Measurements from ENCODE around the gene BCAM.
"Not testable (repeated sequence)": the region's sequence is repeated elsewhere in the genome, so short reads cannot be mapped to it uniquely, and the experiment has no call there.

The BCAM gene

GRCh38 chr19:44848812-44849447 is 40.0 kb downstream of the BCAM start:
- DNase-seq (ENCODE audit: low spot score) = no peak

DNA sequence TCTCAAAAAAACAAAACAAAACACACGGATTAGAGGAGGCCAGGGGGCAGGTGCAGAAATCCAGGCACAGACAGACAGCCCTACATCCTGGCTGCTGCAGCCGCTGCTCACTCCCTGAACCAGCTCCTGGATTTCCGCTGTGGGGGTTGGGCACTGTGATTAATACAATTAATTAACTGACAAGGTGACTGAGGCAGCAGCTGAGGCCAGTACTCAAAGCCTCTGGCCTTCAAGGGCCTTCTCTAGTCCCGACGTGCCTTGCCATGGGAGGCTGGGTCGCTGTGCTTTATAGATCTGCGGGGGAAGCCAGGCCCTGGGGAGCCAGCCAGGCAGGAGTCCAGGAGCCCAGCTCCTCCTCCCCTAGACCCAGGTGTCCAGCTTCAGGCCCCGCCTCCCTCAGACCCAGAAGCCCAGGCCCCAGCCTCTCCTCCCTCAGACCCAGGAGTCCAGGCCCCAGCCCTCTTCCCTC is 41.8 kb downstream of the BCAM start:
- no peak for DNase-seq (ENCODE audit: low spot score)

DNA sequence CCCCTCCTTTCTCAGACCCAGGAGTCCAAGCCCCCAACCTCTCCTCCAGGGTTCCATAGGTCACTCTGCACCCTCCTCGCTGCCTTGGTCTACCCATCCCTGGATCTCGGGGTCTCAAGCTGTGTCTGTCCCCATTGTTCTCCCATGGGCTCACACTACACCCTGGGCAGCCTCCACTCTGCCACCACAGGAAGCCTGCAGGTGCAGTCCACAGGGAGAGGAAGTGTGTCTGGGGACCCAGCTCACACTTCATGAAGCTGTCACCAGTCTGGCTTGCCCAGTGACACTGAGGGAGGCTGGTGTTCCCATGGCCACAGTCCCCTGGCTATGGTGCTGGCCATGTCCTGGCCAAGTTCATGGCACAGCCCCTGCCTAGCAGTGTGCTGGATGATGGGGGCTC is 42.5 kb downstream of the BCAM start:
- DNase-seq (ENCODE audit: low spot score) = no peak

DNA sequence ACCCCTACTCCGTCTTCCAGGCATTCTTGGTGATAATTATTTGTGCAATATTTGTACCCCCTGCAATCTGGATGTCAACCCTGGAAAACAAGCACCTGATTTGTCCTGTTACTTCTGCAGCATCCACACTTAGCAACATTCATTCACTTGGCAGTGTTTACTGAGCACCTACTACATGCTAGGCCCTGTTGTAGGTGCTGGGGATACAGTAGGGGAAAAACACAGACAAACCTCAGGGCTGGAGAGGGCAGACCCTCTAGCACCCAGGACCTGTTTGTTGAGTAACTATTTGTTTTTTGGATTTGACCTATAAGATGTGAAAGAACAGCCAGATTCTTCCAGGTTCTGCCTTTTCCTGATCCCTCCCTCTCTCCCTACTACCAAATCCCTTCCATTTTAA is 46.7 kb downstream of the BCAM start:
- no peak for DNase-seq (ENCODE audit: low spot score)

DNA sequence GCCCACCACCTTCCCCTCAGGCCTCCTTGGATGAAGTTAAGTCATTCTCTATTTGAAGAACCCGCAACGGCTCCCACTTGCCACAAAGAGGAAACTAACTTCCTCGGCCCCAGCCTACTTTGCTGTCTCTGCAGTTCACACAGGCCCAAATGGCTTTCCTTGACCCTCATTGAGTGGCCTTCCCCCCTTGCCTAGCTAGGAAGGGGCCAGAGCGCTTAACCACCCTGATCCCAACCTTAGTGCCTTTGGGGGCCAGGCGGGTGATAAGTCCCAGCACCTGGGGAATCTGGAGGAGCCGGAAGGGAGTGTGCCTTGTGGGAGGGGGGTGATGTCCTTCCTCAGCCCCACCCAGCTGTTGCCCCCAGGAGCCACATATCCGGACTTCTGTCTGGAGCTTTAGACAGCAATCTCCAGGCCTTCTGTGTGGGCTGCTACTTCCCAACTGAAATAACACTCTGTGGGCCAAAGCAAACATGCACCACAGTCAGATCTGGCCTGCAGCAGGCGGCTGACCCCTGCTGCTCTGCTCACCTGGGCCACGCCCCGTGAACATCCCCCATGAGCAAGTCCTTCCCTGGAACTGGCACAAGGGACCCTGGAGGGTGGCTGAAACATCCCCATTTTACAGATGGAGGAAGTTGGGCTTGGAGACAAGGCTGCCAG is 47.6 kb downstream of the BCAM start:
- peak; percentile 17 for DNase-seq (ENCODE audit: low spot score)

- DNase-seq (ENCODE audit: low spot score) = no peak
Observed at GRCh38 chr19:44857837-44858236, 48.9 kb downstream of the BCAM start.

GRCh38 chr19:44861576-44861975 is 52.7 kb downstream of the BCAM start:
- not testable (repeated sequence) for DNase-seq (ENCODE audit: low spot score)

- DNase-seq (ENCODE audit: low spot score) = no peak
Observed at GRCh38 chr19:44863990-44864389, 55.1 kb downstream of the BCAM start.

DNA sequence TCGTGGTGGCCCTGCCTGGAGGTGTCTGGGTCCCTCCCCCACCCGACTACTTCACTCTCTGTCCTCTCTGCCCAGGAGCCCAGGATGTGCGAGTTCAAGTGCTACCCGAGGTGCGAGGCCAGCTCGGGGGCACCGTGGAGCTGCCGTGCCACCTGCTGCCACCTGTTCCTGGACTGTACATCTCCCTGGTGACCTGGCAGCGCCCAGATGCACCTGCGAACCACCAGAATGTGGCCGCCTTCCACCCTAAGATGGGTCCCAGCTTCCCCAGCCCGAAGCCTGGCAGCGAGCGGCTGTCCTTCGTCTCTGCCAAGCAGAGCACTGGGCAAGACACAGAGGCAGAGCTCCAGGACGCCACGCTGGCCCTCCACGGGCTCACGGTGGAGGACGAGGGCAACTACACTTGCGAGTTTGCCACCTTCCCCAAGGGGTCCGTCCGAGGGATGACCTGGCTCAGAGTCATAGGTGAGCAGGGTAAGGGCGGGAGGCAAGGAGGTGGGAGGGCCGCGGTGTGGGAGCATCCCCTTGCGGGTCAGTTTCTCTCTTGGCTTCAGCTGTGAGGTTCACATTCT is 56.4 kb downstream of the BCAM start:
- no peak for DNase-seq (ENCODE audit: low spot score)

- DNase-seq (ENCODE audit: low spot score) = peak; percentile 46
Observed at GRCh38 chr19:44866664-44867063, 57.8 kb downstream of the BCAM start.

- DNase-seq (ENCODE audit: low spot score) = peak; percentile 18
Observed at GRCh38 chr19:44867578-44867977, 58.7 kb downstream of the BCAM start.

DNA sequence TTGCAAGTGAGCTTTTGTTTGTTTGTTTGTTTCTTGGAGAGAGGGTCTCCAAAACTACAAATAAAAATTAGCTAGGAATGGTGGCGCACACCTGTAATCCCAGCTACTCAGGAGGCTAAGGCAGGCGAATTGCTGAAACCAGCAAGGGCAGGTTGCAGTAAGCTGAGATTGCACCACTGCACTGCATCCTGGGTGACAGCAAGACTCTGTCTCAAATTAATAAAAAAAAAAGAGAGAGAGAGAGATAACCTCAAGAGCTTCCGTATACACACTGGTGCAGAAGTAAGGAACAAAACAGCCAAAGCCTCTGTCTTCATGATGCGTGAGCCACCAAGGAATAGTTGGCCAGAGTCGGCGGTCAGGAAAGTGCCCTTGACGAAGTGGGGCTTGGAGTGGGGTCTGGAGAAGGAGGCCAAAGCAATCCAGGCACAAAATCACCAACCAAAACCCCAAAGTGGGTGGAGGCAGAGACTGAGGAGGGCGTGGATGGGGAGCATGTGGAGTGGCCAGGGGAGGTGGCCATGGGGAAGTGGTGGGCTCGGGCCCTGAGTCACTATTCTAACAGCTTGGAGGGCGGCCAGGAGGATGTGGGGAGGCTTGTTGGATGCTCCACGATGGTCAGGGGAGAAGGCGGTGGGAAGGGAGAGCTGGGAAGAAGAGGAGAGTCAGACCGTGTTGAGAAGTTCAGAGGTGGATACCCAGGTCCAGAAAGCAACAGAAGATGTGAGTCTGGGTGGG is 61.0 kb downstream of the BCAM start:
- DNase-seq (ENCODE audit: low spot score) = no peak

Data from D341Med (cell line).